ENCODE results near the gene ACTR2.

DNA sequence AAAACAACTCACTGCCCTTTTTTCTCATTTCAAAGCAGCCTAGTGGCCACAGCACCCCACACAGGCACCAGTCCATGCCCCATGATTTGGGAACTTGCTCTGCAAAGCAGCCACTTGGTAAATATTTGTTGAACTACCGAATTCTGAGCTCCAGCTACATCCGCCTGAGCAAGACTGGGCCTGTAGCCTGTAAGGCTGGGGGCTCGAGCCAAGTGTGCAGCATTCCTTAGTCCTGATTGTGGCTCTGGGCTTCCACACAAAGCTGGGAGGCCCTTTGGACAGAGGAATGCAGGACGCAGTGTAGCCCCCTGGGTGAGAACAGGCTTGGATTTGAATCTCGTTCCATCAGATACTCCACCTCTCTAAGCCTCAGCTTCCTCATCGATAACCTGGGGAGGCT lies 88.4 kb downstream of the ACTR2 start:
- TF ChIP-seq CTCF (conservative IDR thresholded peaks at IDR 0.05) (no peak), EZH2 (IDR thresholded peaks at IDR 0.05; ENCODE audit: low read depth) (no peak)
